ENCODE measurements around the gene MYH6. TPM values are rescaled to one million over a fixed set of nuclear protein-coding genes. Genes with fewer than 3 reads are reported as not detected.

Gene MYH6
- total RNA-seq, 1 experiment from 2014 or later: not detected

GRCh38 chr14:23405516-23406025 lies 2.5 kb downstream of the MYH6 start:
- CTCF ChIA-PET: no interaction called here
- no peak for ATAC-seq
- TF ChIP-seq TCF7L2 (IDR thresholded peaks at IDR 0.05; ENCODE audit: low read depth, low read length): no peak
- TF ChIP-seq, protein P1, sequence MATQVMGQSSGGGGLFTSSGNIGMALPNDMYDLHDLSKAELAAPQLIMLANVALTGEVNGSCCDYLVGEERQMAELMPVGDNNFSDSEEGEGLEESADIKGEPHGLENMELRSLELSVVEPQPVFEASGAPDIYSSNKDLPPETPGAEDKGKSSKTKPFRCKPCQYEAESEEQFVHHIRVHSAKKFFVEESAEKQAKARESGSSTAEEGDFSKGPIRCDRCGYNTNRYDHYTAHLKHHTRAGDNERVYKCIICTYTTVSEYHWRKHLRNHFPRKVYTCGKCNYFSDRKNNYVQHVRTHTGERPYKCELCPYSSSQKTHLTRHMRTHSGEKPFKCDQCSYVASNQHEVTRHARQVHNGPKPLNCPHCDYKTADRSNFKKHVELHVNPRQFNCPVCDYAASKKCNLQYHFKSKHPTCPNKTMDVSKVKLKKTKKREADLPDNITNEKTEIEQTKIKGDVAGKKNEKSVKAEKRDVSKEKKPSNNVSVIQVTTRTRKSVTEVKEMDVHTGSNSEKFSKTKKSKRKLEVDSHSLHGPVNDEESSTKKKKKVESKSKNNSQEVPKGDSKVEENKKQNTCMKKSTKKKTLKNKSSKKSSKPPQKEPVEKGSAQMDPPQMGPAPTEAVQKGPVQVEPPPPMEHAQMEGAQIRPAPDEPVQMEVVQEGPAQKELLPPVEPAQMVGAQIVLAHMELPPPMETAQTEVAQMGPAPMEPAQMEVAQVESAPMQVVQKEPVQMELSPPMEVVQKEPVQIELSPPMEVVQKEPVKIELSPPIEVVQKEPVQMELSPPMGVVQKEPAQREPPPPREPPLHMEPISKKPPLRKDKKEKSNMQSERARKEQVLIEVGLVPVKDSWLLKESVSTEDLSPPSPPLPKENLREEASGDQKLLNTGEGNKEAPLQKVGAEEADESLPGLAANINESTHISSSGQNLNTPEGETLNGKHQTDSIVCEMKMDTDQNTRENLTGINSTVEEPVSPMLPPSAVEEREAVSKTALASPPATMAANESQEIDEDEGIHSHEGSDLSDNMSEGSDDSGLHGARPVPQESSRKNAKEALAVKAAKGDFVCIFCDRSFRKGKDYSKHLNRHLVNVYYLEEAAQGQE (IDR thresholded peaks at IDR 0.05; ENCODE audit: insufficient read depth in 1 of 2, low read depth in 2 of 2, low read length in 1 of 2): no peak
- DNase-seq (ENCODE audit: low read depth, low spot score): no peak
- intact Hi-C loops (cut with micrococcal nuclease; ENCODE audit: unreplicated experiment): no loop called here
- Histone ChIP-seq H3K27me3 (ENCODE audit: control insufficient read depth, insufficient read depth, low read length) (no peaks in the 10 kb centered on the region; the same call in 1 of the 2 replicates), H3K27ac (ENCODE audit: low read length) (no peak overlapping the region), H3K36me3 (ENCODE audit: control insufficient read depth, insufficient read depth, low read length) (no peaks in the 10 kb centered on the region), H3K4me3 (ENCODE audit: low read depth in 2 of 2, low read length in 2 of 2) (no peak overlapping the region), H3K9me3 (ENCODE audit: control insufficient read depth, insufficient read depth, low read depth, low read length) (no peaks in the 10 kb centered on the region), H3K4me1 (ENCODE audit: control insufficient read depth, insufficient read depth, low read length) (no peaks in the 10 kb centered on the region)
- POLR2A ChIA-PET: no interaction called here
- in situ Hi-C loops (cut with HindIII; ENCODE audit: low pct_unique_long_range_greater_than_20kb, low sequenced_read_pairs): no loop called here
- BruUV-seq (replicated peaks): no TSS peak

DNA sequence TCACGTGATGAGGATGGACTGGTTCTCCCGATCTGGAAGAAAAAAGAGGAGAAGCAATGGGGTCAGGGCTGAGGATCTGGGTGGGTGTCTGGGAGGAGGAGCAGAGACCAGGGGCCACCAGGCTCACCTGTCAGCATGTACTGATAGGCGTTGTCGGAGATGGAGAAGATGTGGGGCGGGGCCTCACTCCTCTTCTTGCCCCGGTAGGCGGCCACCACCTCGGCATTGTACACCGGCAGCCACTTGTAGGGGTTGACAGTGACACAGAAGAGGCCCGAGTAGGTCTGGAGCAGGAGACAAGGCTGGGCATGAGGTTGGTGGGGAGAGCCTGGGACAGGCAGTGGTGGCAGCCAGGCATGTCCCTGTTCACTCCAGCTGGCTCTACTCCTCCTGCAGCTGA lies 3.0 kb downstream of the MYH6 start:
- BruUV-seq (replicated peaks): no TSS peak
- no peaks in the 10 kb centered on the region; the same call in 1 of the 2 replicates for H3K27me3 ChIP-seq (ENCODE audit: control insufficient read depth, insufficient read depth, low read length)

More for the DNA sequence above, 3.0 kb downstream of the MYH6 start:
- CTCF ChIA-PET: no interaction called here
- Histone ChIP-seq H3K4me1 (ENCODE audit: control insufficient read depth, insufficient read depth, low read length) (no peaks in the 10 kb centered on the region), H3K36me3 (ENCODE audit: control insufficient read depth, insufficient read depth, low read length) (no peaks in the 10 kb centered on the region), H3K4me3 (ENCODE audit: low read depth in 2 of 2, low read length in 2 of 2) (no peak overlapping the region), H3K9me3 (ENCODE audit: control insufficient read depth, insufficient read depth, low read depth, low read length) (no peaks in the 10 kb centered on the region), H3K27ac (ENCODE audit: low read length) (no peak overlapping the region)
- no peak for DNase-seq (ENCODE audit: low read depth, low spot score)
- intact Hi-C loops (cut with micrococcal nuclease; ENCODE audit: unreplicated experiment): no loop called here
- TF ChIP-seq TCF7L2 (IDR thresholded peaks at IDR 0.05; ENCODE audit: low read depth, low read length) (no peak), POLR2AphosphoS5 (IDR thresholded peaks at IDR 0.05; ENCODE audit: low read depth, low read length) (no peak), SIN3A (IDR thresholded peaks at IDR 0.05; ENCODE audit: borderline replicate concordance, insufficient read depth, low read depth, low read length) (no peak)
- TF ChIP-seq, protein P2, sequence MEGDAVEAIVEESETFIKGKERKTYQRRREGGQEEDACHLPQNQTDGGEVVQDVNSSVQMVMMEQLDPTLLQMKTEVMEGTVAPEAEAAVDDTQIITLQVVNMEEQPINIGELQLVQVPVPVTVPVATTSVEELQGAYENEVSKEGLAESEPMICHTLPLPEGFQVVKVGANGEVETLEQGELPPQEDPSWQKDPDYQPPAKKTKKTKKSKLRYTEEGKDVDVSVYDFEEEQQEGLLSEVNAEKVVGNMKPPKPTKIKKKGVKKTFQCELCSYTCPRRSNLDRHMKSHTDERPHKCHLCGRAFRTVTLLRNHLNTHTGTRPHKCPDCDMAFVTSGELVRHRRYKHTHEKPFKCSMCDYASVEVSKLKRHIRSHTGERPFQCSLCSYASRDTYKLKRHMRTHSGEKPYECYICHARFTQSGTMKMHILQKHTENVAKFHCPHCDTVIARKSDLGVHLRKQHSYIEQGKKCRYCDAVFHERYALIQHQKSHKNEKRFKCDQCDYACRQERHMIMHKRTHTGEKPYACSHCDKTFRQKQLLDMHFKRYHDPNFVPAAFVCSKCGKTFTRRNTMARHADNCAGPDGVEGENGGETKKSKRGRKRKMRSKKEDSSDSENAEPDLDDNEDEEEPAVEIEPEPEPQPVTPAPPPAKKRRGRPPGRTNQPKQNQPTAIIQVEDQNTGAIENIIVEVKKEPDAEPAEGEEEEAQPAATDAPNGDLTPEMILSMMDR (IDR thresholded peaks at IDR 0.05): no peak
- TF ChIP-seq, protein P1 (IDR thresholded peaks at IDR 0.05; ENCODE audit: insufficient read depth in 1 of 2, low read depth in 2 of 2, low read length in 1 of 2): no peak
- ATAC-seq: no peak
- in situ Hi-C loops (cut with HindIII; ENCODE audit: low pct_unique_long_range_greater_than_20kb, low sequenced_read_pairs): no loop called here
- POLR2A ChIA-PET: no interaction called here
